Measurements from ENCODE around the gene MIS18A. TPM values are rescaled to one million over a fixed set of nuclear protein-coding genes. Genes with fewer than 3 reads are reported as not detected.

MIS18A gene
- total RNA-seq, 1 experiment from 2014 or later: 10.9 TPM

GRCh38 chr21:32309906-32310460 is 31.1 kb upstream of the MIS18A start:
- no peaks in the 10 kb centered on the region for H3K4me1 Mint-ChIP-seq (ENCODE audit: low read depth, unreplicated experiment)
- no peak for TF ChIP-seq CTCF (IDR thresholded peaks at IDR 0.05; ENCODE audit: unreplicated experiment)
- H3K36me3 Mint-ChIP-seq (ENCODE audit: insufficient read depth, unreplicated experiment): peaks cover 14% of the 10 kb centered on the region
- no TSS peak for BruUV-seq (replicated peaks)
- H3K27me3 Mint-ChIP-seq (ENCODE audit: unreplicated experiment): no peaks in the 10 kb centered on the region
- H3K4me3 Mint-ChIP-seq (ENCODE audit: low read depth, unreplicated experiment): no peak overlapping the region
- no peaks in the 10 kb centered on the region for H3K9me3 Mint-ChIP-seq (ENCODE audit: low read depth, unreplicated experiment)
- DNase-seq: no peak
- H3K27ac Mint-ChIP-seq (ENCODE audit: unreplicated experiment): no peak overlapping the region
- intact Hi-C loops (cut with micrococcal nuclease; ENCODE audit: unreplicated experiment): no loop called here
- CTCF ChIA-PET: interaction anchor here (0.6 kb wide), 1 partner anchor 273 kb away, joined by 4 read pairs; no protein-coding TSS in a partner anchor

GRCh38 chr21:32308696-32309095 is 29.8 kb upstream of the MIS18A start:
- no peaks in the 10 kb centered on the region for H3K4me1 Mint-ChIP-seq (ENCODE audit: low read depth, unreplicated experiment)
- no peak for DNase-seq
- H3K4me3 Mint-ChIP-seq (ENCODE audit: low read depth, unreplicated experiment): no peak overlapping the region
- BruUV-seq (replicated peaks): no TSS peak
- no peak for TF ChIP-seq CTCF (IDR thresholded peaks at IDR 0.05; ENCODE audit: unreplicated experiment)
- intact Hi-C loops (cut with micrococcal nuclease; ENCODE audit: unreplicated experiment): no loop called here
- H3K9me3 Mint-ChIP-seq (ENCODE audit: low read depth, unreplicated experiment): no peaks in the 10 kb centered on the region
- H3K36me3 Mint-ChIP-seq (ENCODE audit: insufficient read depth, unreplicated experiment): peaks cover 14% of the 10 kb centered on the region
- CTCF ChIA-PET: no interaction called here
- no peaks in the 10 kb centered on the region for H3K27me3 Mint-ChIP-seq (ENCODE audit: unreplicated experiment)
- no peak overlapping the region for H3K27ac Mint-ChIP-seq (ENCODE audit: unreplicated experiment)

- CTCF ChIA-PET: interaction anchor here (0.7 kb wide), 1 partner anchor 19 kb away, joined by 6 read pairs; no protein-coding TSS in a partner anchor
- no peaks in the 10 kb centered on the region for H3K4me1 Mint-ChIP-seq (ENCODE audit: low read depth, unreplicated experiment)
- intact Hi-C loops (cut with micrococcal nuclease; ENCODE audit: unreplicated experiment): no loop called here
- no peak overlapping the region for H3K4me3 Mint-ChIP-seq (ENCODE audit: low read depth, unreplicated experiment)
- no peaks in the 10 kb centered on the region for H3K27me3 Mint-ChIP-seq (ENCODE audit: unreplicated experiment)
- H3K9me3 Mint-ChIP-seq (ENCODE audit: low read depth, unreplicated experiment): no peaks in the 10 kb centered on the region
- DNase-seq: no peak
- BruUV-seq (replicated peaks): no TSS peak
- peaks cover 14% of the 10 kb centered on the region for H3K36me3 Mint-ChIP-seq (ENCODE audit: insufficient read depth, unreplicated experiment)
- TF ChIP-seq CTCF (IDR thresholded peaks at IDR 0.05; ENCODE audit: unreplicated experiment): no peak
- no peak overlapping the region for H3K27ac Mint-ChIP-seq (ENCODE audit: unreplicated experiment)
Observed at GRCh38 chr21:32307706-32308105, 28.9 kb upstream of the MIS18A start.

GRCh38 chr21:32306021-32306780 is 27.4 kb upstream of the MIS18A start:
- CTCF ChIA-PET: interaction anchor here (1.2 kb wide), 1 partner anchor 11 kb away, joined by 3 read pairs; no protein-coding TSS in a partner anchor
- H3K4me1 Mint-ChIP-seq (ENCODE audit: low read depth, unreplicated experiment): no peaks in the 10 kb centered on the region
- BruUV-seq (replicated peaks): no TSS peak
- H3K27ac Mint-ChIP-seq (ENCODE audit: unreplicated experiment): no peak overlapping the region
- H3K9me3 Mint-ChIP-seq (ENCODE audit: low read depth, unreplicated experiment): no peaks in the 10 kb centered on the region
- H3K4me3 Mint-ChIP-seq (ENCODE audit: low read depth, unreplicated experiment): no peak overlapping the region
- no peaks in the 10 kb centered on the region for H3K27me3 Mint-ChIP-seq (ENCODE audit: unreplicated experiment)
- no peak for DNase-seq
- intact Hi-C loops (cut with micrococcal nuclease; ENCODE audit: unreplicated experiment): no loop called here
- no peak for TF ChIP-seq CTCF (IDR thresholded peaks at IDR 0.05; ENCODE audit: unreplicated experiment)
- peaks cover 10% of the 10 kb centered on the region for H3K36me3 Mint-ChIP-seq (ENCODE audit: insufficient read depth, unreplicated experiment)

All from Calu3 (cell line).